ENCODE measurements around the gene CYP2W1. TPM values are rescaled to one million over a fixed set of nuclear protein-coding genes. Genes with fewer than 3 reads are reported as not detected.

Gene CYP2W1
- total and polyA plus RNA-seq, 8 donors, result 6.2 to 16.9 (median 9.0) TPM; not detected in 2

DNA sequence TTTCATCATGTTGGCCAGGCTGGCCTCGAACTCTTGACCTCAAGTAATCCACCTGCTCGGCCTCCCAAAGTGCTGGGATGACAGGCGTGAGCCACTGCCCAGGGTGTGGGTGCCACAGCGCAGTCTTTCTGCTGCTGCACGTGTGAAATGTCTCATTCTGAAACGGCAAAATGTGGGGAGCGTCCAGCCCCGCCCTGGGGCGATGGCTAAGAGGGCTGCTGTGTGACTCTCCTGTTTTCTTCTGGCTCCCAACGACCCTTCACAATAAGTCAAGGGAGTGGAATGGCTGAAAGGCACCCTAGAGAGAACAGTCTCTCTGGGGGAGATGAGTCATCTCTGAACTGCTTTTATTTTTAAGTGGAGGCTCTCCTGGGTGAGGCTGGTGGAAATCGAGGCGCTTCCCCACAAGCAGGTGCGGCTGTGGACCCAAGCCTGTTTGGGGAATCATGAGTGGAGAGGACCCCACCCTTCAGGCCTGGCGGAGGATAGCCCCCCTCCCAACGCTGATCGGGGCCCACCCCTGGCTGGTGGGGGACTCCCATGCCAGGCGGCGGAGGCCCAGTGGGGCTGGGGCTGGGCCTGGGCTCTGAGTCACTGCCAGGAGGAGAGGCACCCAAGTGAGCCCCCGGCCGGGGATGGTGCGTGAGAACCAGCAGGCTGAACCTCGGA, 46.5 kb upstream of the CYP2W1 start:
- Histone ChIP-seq H3K36me3 (peaks cover 0 to 12% of the 10 kb centered on the region in 2 donors), H3K4me1 (peaks cover 0 to 14% of the 10 kb centered on the region in 2 donors), H3K4me3 (no peak overlapping the region), H3K9me3 (no peaks in the 10 kb centered on the region), H3K27ac (no peak overlapping the region), H3K27me3 (no peaks in the 10 kb centered on the region)
- DNase-seq (peak in 1 of 4 donors; percentile 80), ATAC-seq (peak; percentile 57)
- intact Hi-C loops (cut with DNase I), result no loop called here
- TF ChIP-seq, protein P1, sequence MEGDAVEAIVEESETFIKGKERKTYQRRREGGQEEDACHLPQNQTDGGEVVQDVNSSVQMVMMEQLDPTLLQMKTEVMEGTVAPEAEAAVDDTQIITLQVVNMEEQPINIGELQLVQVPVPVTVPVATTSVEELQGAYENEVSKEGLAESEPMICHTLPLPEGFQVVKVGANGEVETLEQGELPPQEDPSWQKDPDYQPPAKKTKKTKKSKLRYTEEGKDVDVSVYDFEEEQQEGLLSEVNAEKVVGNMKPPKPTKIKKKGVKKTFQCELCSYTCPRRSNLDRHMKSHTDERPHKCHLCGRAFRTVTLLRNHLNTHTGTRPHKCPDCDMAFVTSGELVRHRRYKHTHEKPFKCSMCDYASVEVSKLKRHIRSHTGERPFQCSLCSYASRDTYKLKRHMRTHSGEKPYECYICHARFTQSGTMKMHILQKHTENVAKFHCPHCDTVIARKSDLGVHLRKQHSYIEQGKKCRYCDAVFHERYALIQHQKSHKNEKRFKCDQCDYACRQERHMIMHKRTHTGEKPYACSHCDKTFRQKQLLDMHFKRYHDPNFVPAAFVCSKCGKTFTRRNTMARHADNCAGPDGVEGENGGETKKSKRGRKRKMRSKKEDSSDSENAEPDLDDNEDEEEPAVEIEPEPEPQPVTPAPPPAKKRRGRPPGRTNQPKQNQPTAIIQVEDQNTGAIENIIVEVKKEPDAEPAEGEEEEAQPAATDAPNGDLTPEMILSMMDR (IDR thresholded peaks at IDR 0.05), result no peak

- TF ChIP-seq, protein P1 (IDR thresholded peaks at IDR 0.05), result no peak
- Histone ChIP-seq H3K9me3 (no peaks in the 10 kb centered on the region), H3K4me1 (peaks cover 0 to 11% of the 10 kb centered on the region in 2 donors), H3K27me3 (no peaks in the 10 kb centered on the region), H3K27ac (no peak overlapping the region), H3K4me3 (no peak overlapping the region), H3K36me3 (peaks cover 0 to 12% of the 10 kb centered on the region in 2 donors)
- intact Hi-C loops (cut with DNase I), result no loop called here
- DNase-seq, result peak in 1 of 4 donors; percentile 35
- no peak for ATAC-seq
Observed at GRCh38 chr7:937856-938484, 45.0 kb upstream of the CYP2W1 start.

DNA sequence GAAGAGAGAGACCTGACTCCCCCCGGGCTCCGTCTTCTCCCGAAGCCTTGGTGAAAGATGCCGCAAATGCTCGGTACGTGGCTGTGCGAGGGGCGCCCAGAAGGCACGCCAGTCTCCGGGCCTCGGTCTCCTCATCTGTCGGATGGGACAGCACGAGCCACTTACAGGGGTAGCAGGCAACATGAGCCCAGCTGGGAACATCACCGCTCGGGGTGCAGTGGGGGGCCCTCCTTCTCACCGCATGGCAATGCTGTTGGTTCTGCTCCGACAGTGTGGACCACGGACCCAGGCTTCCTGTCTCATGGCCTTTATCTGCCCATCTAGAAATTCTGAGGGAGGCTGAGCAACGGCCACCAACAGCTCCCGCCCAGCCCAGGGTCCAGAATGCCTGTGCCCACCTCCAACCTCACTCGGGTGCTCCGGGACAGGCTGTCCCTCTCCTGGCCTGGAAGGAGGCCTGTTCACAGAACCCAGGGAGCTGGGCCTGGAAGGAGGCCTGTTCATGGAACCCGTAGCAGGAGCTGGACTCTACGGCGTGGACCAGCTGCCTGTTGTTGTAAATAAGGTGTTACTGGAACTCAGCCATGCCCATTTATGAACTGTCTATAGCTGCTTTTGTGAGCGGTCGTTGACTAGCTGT, 44.3 kb upstream of the CYP2W1 start:
- intact Hi-C loops (cut with DNase I), result no loop called here

GRCh38 chr7:939843-940242, 43.1 kb upstream of the CYP2W1 start:
- TF ChIP-seq, protein P1 (IDR thresholded peaks at IDR 0.05), result no peak
- intact Hi-C loops (cut with DNase I), result no loop called here

More for the DNA sequence above, 44.3 kb upstream of the CYP2W1 start:
- ATAC-seq (no peak), DNase-seq (peak in 1 of 4 donors; percentile 62)
- Histone ChIP-seq H3K36me3 (peaks cover 0 to 12% of the 10 kb centered on the region in 2 donors), H3K4me1 (peaks cover 0 to 11% of the 10 kb centered on the region in 2 donors), H3K27me3 (no peaks in the 10 kb centered on the region), H3K4me3 (no peak overlapping the region), H3K27ac (no peak overlapping the region), H3K9me3 (no peaks in the 10 kb centered on the region)
- TF ChIP-seq, protein P1 (IDR thresholded peaks at IDR 0.05), result no peak

More at GRCh38 chr7:939843-940242, 43.1 kb upstream of the CYP2W1 start:
- DNase-seq (no peak), ATAC-seq (no peak)
- Histone ChIP-seq H3K4me3 (no peak overlapping the region), H3K36me3 (peaks cover 0 to 6% of the 10 kb centered on the region in 2 donors), H3K9me3 (no peaks in the 10 kb centered on the region), H3K27ac (no peak overlapping the region), H3K27me3 (no peaks in the 10 kb centered on the region), H3K4me1 (peaks cover 0 to 11% of the 10 kb centered on the region in 2 donors)

Data from left lung (tissue), 10 donors.